ENCODE results near the gene MYL5. TPM values are rescaled to one million over a fixed set of nuclear protein-coding genes. Genes with fewer than 3 reads are reported as not detected.
"Not testable (repeated sequence)": the region's sequence is repeated elsewhere in the genome, so short reads cannot be mapped to it uniquely, and the experiment has no call there.

MYL5 gene
- 0.99 and 7.5 TPM in 2 replicates for total RNA-seq (2014; rRNA removed; shearing (Covaris generic))

GRCh38 chr4:674172-675035 is at the start of gene MYL5, which contains the start of gene ATP5ME:
Gene MYL5 (plus strand): TSS chr4:674542. CDS start chr4:678027, 3,485 bp downstream.
Gene ATP5ME (minus strand): TSS chr4:674276. CDS start chr4:674247, 29 bp downstream.
- peak; percentile 93 for DNase-seq (ENCODE audit: low read depth)

GRCh38 chr4:624705-625590 is 49.4 kb upstream of the MYL5 start, which contains the start of gene PDE6B:
Gene PDE6B (plus strand): TSS chr4:625573. CDS start chr4:625627, 54 bp downstream.
- no peak for DNase-seq (ENCODE audit: low read depth)

- DNase-seq (ENCODE audit: low read depth): no peak
These were observed 48.6 kb upstream of the MYL5 start for GRCh38 chr4:625631-626161.

GRCh38 chr4:626201-627091 is 47.9 kb upstream of the MYL5 start:
- DNase-seq (ENCODE audit: low read depth): no peak

- DNase-seq (ENCODE audit: low read depth): no peak
These were observed 46.8 kb upstream of the MYL5 start for GRCh38 chr4:627347-628125.

DNA sequence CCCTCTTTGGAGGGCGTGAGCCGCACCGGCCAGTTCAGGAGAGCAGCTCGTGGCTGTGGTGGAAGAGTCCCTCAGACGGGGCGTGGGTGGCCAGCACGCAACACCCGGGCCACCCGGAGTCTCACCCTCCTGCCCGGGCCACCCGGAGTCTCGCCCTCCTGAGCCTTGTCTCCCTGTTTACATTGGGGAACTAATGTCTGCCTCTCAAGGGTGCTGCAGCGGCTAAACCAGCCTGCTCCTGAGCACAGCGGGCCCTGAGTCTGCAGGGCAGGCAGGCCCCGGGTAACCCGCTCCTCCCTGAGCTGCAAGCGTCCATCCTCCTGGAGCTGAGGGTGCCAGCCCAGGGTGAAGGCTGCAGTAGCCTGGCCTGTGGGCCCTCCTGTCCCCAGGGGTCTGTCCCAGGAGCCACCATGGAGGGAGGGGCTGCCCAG is 46.0 kb upstream of the MYL5 start:
- no peak for DNase-seq (ENCODE audit: low read depth)

DNA sequence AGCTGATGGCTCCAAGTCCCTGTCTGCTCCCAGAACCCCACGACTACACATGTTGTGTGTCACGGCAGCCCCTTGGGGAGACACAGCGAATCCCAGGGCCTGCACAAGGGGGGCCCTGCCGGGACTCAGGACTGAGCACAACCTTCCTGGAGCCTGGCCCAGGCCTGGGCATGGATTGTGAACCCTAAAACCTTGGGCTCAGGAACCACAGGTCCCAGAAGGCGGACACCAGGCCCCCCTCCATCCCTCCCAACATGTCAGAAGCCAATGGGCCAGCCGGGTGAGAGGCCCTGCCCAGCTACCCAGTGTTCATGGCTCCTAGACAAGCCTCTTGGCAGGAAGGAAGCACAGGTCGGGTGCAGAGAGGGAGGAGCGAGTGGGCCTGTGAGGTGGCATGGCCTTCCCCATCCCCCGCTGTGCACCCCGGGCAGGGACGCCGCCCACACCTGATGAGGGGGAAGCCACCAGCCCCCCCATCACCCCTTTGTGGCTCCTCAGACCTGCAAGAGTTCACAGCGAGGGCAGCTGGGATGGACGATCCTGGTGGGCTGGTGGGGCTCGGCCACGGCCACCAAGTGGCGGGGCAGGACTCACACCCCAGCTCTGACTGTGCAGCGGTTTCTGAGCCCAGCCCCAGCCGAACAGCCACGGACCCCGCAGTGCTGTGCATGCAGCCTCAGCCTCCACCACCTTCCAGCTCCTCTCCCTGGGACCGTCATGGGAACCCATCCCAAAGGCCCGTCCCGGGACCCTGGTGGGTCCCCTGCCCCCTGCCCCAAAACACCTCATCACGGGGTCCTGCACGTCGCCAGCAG is 45.3 kb upstream of the MYL5 start:
- no peak for DNase-seq (ENCODE audit: low read depth)

- no peak for DNase-seq (ENCODE audit: low read depth)
These were observed 44.8 kb upstream of the MYL5 start for GRCh38 chr4:629636-629914.

- DNase-seq (ENCODE audit: low read depth): no peak
These were observed 44.3 kb upstream of the MYL5 start for GRCh38 chr4:629915-630641.

GRCh38 chr4:630656-631055 is 43.7 kb upstream of the MYL5 start:
- no peak for DNase-seq (ENCODE audit: low read depth)

DNA sequence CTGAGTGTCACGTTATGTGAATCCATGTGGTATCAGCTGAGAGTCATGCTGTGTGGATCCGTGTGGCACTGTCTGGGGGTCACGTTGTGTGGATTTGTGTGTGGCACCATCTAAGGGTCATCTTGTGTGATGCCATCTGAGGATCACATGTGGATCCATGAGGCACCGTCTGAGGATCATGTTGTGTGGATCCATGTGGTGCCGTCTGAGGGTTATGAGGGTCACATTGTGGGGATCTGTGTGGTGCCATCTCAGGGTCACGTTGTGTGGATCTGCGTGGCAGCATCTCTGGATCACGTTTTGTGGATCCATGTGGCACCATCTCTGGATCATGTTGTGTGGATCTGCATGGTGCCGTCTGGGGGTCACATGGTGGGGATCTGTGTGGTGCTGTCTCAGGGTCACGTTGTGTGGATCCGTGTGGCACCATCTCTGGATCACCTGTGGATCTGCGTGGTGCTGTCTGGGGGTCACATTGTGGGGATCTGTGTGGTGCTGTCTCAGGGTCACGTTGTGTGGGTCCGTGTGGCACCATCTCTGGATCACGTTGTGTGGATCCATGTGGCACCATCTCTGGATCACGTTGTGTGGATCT is 42.0 kb upstream of the MYL5 start:
- DNase-seq (ENCODE audit: low read depth): no peak

DNA sequence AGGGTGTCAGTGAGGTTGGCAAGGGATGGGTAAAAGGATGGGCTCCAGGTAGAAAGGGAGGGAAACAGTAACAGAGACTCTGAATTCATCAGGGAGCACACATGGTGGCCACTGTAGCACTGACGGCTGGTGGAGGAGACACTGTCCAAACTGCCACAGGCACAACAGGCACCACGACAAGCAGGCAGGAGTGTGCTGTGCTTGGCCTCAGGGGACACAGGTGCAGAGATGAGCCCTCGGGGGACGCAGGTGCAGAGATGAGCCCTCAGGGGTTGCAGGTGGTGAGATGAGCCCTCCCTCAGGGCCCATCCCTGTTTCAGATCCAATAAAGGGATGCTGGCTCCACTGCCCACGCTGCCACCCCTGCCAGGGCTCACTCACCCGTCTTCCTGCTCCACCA is 41.4 kb upstream of the MYL5 start:
- DNase-seq (ENCODE audit: low read depth): no peak

DNA sequence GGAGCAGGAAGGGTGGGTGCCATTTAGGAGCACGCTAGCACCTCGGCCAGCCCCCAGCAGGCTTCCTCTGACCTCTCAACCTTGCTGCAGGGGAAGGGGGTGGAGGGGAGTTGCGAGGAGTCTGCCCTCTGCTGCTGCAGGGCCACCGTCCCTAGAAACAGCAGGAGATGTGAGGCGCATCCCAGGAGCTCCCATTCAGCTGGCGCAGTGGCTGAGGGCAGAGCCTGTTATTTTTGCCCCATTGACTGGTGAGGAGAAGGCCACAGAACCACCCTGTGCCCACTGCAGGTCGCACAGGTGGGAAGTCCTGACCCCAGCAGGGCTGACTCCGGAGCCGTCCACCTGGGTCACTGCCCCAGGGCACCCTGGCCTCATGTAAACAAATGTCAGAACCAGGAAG is 40.9 kb upstream of the MYL5 start:
- no peak for DNase-seq (ENCODE audit: low read depth)

DNA sequence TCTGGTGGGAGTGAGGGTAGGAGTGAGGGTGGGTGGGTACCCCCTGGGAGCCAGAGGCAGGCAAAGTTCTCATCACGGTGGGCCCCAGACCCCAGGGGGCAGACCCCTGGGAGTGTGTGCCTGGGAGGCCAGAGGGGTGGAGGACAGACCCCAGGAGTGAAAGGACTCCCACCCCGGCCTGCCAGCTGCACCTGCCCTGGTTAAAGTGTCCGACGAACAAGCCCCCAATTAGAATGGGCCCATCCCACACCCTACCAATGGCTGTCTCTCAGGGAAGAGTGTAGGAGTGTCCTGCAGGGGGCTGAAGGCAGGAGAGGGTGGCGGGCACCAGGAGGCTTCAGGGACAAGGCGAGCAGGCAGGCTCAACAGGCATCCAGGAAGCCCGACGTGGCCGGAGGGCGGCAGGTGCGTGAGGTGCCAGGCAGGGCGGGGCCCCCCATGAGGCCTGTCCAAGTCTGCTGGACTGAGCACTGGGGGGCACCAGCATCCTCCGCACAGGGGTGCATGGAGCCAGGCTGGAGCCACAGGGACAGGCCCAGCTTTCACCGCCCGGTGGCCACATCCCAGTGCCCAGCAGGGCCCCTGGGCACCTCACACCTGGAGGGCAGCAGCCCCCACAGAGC is 40.3 kb upstream of the MYL5 start:
- no peak for DNase-seq (ENCODE audit: low read depth)

DNA sequence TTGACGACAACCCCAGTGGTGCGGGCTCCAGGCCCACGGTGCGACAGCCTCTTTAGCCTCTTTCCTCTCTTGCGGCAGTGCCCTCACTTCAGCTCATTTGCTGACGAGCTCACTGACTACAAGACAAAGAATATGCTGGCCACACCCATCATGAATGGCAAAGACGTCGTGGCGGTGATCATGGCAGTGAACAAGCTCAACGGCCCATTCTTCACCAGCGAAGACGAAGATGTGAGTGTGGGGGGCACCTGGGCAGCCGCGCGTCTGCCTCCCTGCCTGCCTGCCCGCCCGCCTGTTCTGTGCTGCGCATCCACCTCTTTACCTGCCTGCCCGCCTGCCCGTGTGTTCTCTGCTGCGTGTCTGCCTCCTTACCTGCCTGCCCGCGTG is 39.8 kb upstream of the MYL5 start:
- no peak for DNase-seq (ENCODE audit: low read depth)

- DNase-seq (ENCODE audit: low read depth): not testable (repeated sequence)
These were observed 39.1 kb upstream of the MYL5 start for GRCh38 chr4:635066-635835.

DNA sequence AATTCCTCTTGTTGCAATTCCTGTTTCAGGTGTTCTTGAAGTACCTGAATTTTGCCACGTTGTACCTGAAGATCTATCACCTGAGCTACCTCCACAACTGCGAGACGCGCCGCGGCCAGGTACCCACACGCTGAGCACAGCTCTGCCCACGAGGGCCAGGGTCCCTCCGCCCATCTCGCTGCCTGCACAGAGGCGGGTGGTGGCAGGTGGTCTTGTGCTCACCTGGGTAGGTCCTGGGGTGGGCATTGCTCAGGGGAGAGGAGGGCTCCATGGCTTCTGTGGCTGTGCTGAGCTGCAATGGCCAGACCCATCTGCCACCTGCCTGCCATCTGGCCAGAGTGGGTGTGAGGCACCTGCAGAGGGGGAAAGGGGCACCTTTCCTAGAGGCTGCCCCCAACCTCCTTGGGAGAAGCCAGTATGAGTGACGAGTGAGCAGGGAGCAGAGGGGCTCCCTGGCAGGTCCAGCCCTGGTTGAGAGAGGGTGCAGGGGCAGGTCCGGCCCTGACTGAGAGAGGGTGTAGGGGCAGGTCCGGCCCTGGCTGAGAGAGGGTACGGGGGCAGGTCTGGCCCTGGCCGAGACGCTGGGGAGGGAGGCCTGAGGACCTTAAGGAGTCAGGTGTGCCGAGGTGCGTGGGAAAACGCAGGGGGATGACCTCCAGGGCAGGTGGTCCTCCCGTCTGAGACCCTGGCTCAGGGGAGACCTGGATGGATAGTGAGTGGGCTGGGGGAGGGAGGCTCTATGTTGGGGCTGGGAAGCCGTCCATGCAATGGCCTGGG is 38.3 kb upstream of the MYL5 start:
- DNase-seq (ENCODE audit: low read depth): no peak
